ENCODE measurements around the gene SLC18B1. TPM values are rescaled to one million over a fixed set of nuclear protein-coding genes. Genes with fewer than 3 reads are reported as not detected.

SLC18B1 gene
- polyA plus RNA-seq, 6 donors from 2014 or later = 24.8 to 58.4 (median 30.7) TPM

- peak overlapping the region; percentile 96 to 99 (median 97) for H3K27ac Mint-ChIP-seq
- ATAC-seq (ENCODE audit: low read depth in 2 of 2) = peak; percentile 6 to 7
- peak overlapping the region; percentile 94 to 99 (median 98) for H3K4me3 Mint-ChIP-seq
- no peaks in the 10 kb centered on the region for H3K27me3 Mint-ChIP-seq
- DNase-seq = no peak
- peaks cover 51 to 66% (median 55%) of the 10 kb centered on the region in 3 donors for H3K4me1 Mint-ChIP-seq
- no peaks in the 10 kb centered on the region for H3K9me3 Mint-ChIP-seq
- H3K36me3 Mint-ChIP-seq = peaks cover 19 to 29% of the 10 kb centered on the region in 2 donors
Measured at GRCh38 chr6:132814716-132815570, 16.5 kb upstream of the SLC18B1 start.

DNA sequence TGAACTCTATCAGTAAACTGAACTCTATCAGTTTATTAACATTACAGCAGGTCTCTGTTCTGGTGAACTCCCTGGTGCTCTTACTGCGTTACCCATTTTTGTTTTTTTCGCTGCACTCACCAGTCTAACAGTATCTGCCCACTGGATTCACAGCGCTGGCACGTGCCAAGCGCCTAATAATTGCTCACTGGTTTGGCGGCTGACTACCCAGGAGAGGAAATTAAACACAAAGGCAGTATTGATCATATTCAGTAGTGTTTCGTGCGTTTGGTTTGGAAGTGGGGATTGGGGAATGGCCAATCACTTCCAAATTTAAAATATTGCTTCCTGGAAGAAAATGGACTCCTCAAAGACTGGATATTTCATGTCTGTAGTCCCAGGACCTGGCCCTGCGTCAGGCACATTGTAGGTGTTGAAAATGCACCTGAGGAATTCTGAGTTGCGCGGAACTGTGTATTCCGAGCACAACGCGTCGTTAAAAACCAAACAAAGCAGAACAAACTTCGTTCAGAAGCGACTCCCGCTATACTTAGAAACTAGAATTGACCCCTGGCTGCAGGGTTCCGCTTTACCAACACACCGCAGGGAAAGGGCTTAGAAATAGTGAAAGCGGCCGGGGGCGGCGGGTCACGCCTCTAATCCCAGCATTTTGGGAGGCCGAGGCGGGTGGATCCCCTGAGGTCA lies 14.9 kb upstream of the SLC18B1 start:
- DNase-seq = peak; percentile 44
- H3K9me3 Mint-ChIP-seq = no peaks in the 10 kb centered on the region
- peak overlapping the region; percentile 94 to 99 (median 98) for H3K4me3 Mint-ChIP-seq
- peaks cover 10 to 17% of the 10 kb centered on the region in 2 donors for H3K36me3 Mint-ChIP-seq
- peaks cover 39 to 53% (median 44%) of the 10 kb centered on the region in 3 donors for H3K4me1 Mint-ChIP-seq
- H3K27ac Mint-ChIP-seq = peak overlapping the region; percentile 96 to 99 (median 97)
- ATAC-seq (ENCODE audit: low read depth in 2 of 2) = peak; percentile 11 to 36
- peaks cover 0 to 4% (median 0%) of the 10 kb centered on the region in 3 donors for H3K27me3 Mint-ChIP-seq

GRCh38 chr6:132812756-132813172 lies 14.3 kb upstream of the SLC18B1 start:
- peak overlapping the region; percentile 94 to 99 (median 98) for H3K4me3 Mint-ChIP-seq
- ATAC-seq (ENCODE audit: low read depth in 2 of 2) = no peak
- no peaks in the 10 kb centered on the region for H3K9me3 Mint-ChIP-seq
- DNase-seq = no peak
- H3K27me3 Mint-ChIP-seq = peaks cover 0 to 4% (median 0%) of the 10 kb centered on the region in 3 donors
- H3K36me3 Mint-ChIP-seq = peaks cover 9 to 15% of the 10 kb centered on the region in 2 donors
- peaks cover 37 to 47% (median 41%) of the 10 kb centered on the region in 3 donors for H3K4me1 Mint-ChIP-seq
- peak overlapping the region; percentile 96 to 99 (median 97) for H3K27ac Mint-ChIP-seq

DNA sequence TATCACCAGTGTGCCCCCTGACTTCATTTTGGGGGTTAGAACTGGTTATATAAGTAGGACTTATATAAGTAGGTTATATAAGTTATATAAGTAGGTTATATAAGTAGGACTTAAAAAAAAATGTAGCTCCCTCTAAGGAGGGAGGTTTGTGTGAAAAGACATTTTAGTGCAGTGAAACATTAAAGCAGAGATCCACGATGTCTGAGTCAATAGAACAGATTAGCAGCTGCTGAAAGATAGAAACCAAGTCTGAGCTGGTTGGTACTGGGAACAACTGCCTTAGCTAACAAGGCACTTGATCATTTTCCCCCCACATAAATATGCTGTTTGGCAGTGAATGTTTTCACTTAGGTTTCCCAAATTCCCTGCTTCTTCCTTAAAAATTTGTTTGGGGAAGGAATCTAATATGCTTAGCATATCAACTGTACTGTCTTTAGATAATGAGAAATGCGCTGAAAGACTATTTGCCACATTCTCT lies 13.9 kb upstream of the SLC18B1 start:
- no peak for DNase-seq

GRCh38 chr6:132811276-132811675 lies 12.8 kb upstream of the SLC18B1 start:
- Mint-ChIP-seq H3K27me3 (peaks cover 0 to 9% (median 0%) of the 10 kb centered on the region in 3 donors), H3K36me3 (no peaks in the 10 kb centered on the region), H3K9me3 (no peaks in the 10 kb centered on the region), H3K4me1 (peaks cover 30 to 35% (median 30%) of the 10 kb centered on the region in 3 donors), H3K27ac (no peak overlapping the region), H3K4me3 (peak overlapping the region in 1 of 8 donors; percentile 53)
- DNase-seq (no peak), ATAC-seq (ENCODE audit: low read depth in 2 of 2) (no peak)

More for the DNA sequence above, 13.9 kb upstream of the SLC18B1 start:
- Mint-ChIP-seq H3K36me3 (peaks cover 5 to 10% of the 10 kb centered on the region in 2 donors), H3K27ac (peak overlapping the region in 5 of 6 donors; percentile 96 to 99 (median 97)), H3K4me1 (peaks cover 32 to 43% (median 36%) of the 10 kb centered on the region in 3 donors), H3K27me3 (peaks cover 0 to 4% (median 0%) of the 10 kb centered on the region in 3 donors), H3K9me3 (no peaks in the 10 kb centered on the region), H3K4me3 (peak overlapping the region; percentile 94 to 99 (median 98))
- no peak for ATAC-seq (ENCODE audit: low read depth in 2 of 2)

DNA sequence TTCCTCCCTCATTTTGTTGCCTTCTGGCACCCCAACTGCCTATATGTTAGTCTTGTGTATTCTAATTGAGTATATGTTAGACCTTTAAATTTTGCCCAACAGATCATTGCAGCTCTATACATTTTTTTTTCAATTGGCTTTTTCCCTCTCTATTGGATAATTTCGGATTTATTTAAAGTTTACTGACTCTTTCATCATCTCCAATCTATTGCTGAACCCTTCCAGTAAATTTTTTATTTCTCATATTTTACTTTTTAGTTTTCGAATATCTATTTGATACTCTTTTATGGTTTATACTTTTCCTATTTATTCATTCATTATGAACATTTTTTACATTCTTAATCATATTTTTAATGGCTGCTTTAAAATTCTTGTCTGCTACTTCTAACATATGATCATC lies 7.1 kb upstream of the SLC18B1 start:
- Mint-ChIP-seq H3K4me3 (no peak overlapping the region), H3K27me3 (peaks cover 5 to 9% (median 8%) of the 10 kb centered on the region in 3 donors), H3K9me3 (peaks cover 0 to 27% (median 5%) of the 10 kb centered on the region in 7 donors), H3K4me1 (peaks cover 0 to 3% (median 0%) of the 10 kb centered on the region in 3 donors), H3K27ac (no peak overlapping the region), H3K36me3 (no peaks in the 10 kb centered on the region)
- ATAC-seq (ENCODE audit: low read depth in 2 of 2) (no peak), DNase-seq (no peak)

DNA sequence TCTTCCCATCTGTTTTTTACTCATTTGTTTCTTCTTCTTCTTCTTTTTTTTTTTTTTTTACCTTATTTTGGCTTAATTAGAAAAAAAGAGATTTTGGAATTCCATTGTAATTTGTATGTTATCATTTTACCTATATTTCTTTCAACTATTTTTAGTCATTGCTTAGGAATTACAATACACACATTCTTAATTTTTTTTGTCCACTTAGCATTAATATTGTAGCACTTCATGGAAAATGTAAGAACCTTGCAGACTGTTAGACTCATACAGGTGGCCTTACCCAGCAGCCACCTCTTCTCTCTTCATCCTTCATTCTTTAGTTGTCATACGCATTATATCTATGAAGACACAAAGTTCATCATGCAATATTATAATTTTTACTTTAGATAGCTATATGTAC lies 5.8 kb upstream of the SLC18B1 start:
- Mint-ChIP-seq H3K4me1 (peaks cover 0 to 4% (median 0%) of the 10 kb centered on the region in 3 donors), H3K4me3 (no peak overlapping the region)

DNA sequence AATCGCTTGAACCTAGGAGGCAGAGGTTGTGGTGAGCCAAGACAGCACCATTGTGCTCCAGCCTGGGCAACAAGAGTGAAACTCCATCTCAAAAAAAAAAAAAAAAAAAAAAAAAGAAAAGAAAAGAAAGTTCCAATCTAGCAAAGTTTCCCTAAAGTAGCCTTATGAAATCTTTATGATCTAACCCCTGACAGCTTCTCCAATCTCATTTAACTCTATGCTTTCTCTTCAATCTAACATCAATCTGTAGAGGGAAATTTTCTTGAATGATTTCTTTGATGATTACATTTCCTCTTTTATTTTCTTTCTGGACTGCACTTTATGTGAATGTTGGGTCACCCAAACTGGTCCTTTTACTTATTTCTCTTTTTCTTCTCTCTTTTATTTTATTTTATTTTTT lies 2.2 kb upstream of the SLC18B1 start:
- no peaks in the 10 kb centered on the region for H3K36me3 Mint-ChIP-seq
- ATAC-seq (ENCODE audit: low read depth in 2 of 2) (no peak), DNase-seq (no peak)
- H3K9me3 Mint-ChIP-seq = peaks cover 0 to 24% (median 3%) of the 10 kb centered on the region in 7 donors
- H3K27me3 Mint-ChIP-seq = peaks cover 0 to 8% (median 5%) of the 10 kb centered on the region in 3 donors
- H3K4me1 Mint-ChIP-seq = peaks cover 0 to 11% (median 4%) of the 10 kb centered on the region in 3 donors
- no peak overlapping the region for H3K27ac Mint-ChIP-seq
- H3K4me3 Mint-ChIP-seq = peak overlapping the region in 1 of 8 donors; percentile 84

More for the DNA sequence above, 5.8 kb upstream of the SLC18B1 start:
- Mint-ChIP-seq H3K27ac (no peak overlapping the region), H3K36me3 (no peaks in the 10 kb centered on the region), H3K9me3 (peaks cover 0 to 27% (median 5%) of the 10 kb centered on the region in 7 donors), H3K27me3 (peaks cover 4 to 8% (median 5%) of the 10 kb centered on the region in 3 donors)
- no peak for DNase-seq
- ATAC-seq (ENCODE audit: low read depth in 2 of 2) = no peak

DNA sequence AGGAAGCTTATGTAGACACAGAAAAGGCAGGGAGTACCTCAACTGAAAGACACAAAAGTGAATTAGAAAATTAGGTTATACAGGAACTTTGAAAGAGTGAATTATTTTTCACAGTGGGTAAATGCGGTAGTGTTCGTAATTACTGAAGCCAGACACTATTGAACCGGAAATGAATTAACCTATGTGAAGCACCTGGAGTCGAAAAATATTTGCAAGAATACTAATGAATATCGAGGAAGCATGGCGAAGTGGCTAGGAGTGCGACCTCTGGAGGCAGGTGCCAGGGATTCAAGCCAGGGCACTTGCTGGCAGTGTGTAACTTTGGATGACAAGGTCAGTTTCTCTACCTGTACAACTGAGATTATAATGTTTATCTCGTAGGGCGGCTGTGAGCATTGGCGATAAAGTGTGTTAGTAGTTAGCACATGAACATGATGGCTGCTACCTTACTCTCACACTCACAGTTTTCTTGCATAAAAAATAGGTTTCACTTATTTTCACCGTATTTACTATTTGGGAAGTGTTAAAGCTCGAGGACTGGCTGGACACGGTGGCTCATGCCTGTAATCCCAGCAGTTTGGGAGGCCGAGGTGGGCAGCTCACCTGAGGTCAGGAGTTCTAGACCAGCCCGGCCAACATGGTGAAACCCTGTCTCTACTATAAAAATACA lies 567 bp upstream of the SLC18B1 start:
- no peaks in the 10 kb centered on the region for H3K27me3 Mint-ChIP-seq
- DNase-seq (peak; percentile 74), ATAC-seq (ENCODE audit: low read depth in 2 of 2) (peak; percentile 74 to 76)
- peaks cover 0 to 8% of the 10 kb centered on the region in 2 donors for H3K36me3 Mint-ChIP-seq
- H3K27ac Mint-ChIP-seq = peak overlapping the region in 3 of 6 donors; percentile 87 to 92 (median 92)
- peaks cover 0 to 13% (median 0%) of the 10 kb centered on the region in 7 donors for H3K9me3 Mint-ChIP-seq
- H3K4me3 Mint-ChIP-seq = no peak overlapping the region
- peaks cover 5 to 17% (median 8%) of the 10 kb centered on the region in 3 donors for H3K4me1 Mint-ChIP-seq

GRCh38 chr6:132795461-132795860 lies 3.0 kb downstream of the SLC18B1 start:
- Mint-ChIP-seq H3K36me3 (peaks cover 17 to 20% of the 10 kb centered on the region in 2 donors), H3K27me3 (no peaks in the 10 kb centered on the region), H3K27ac (peak overlapping the region in 1 of 6 donors; percentile 14), H3K4me3 (peak overlapping the region in 3 of 8 donors; percentile 2 to 75 (median 75)), H3K9me3 (no peaks in the 10 kb centered on the region), H3K4me1 (peaks cover 5 to 26% (median 20%) of the 10 kb centered on the region in 3 donors)
- DNase-seq = no peak
- ATAC-seq (ENCODE audit: low read depth in 2 of 2) = no peak

- ATAC-seq (ENCODE audit: low read depth in 2 of 2) (no peak), DNase-seq (no peak)
- Mint-ChIP-seq H3K9me3 (no peaks in the 10 kb centered on the region), H3K36me3 (peaks cover 32 to 33% of the 10 kb centered on the region in 2 donors), H3K27me3 (no peaks in the 10 kb centered on the region), H3K4me3 (no peak overlapping the region), H3K27ac (no peak overlapping the region), H3K4me1 (peaks cover 5 to 26% (median 16%) of the 10 kb centered on the region in 3 donors)
Measured at GRCh38 chr6:132792510-132792909, 5.9 kb downstream of the SLC18B1 start.

- Mint-ChIP-seq H3K9me3 (no peaks in the 10 kb centered on the region), H3K36me3 (peaks cover 43 to 45% of the 10 kb centered on the region in 2 donors), H3K4me3 (no peak overlapping the region), H3K27ac (no peak overlapping the region), H3K4me1 (peaks cover 5 to 26% (median 8%) of the 10 kb centered on the region in 3 donors), H3K27me3 (no peaks in the 10 kb centered on the region)
- DNase-seq = no peak
- ATAC-seq (ENCODE audit: low read depth in 2 of 2) = no peak
Measured at GRCh38 chr6:132790450-132790849, 8.0 kb downstream of the SLC18B1 start.
